Skeletal muscle tissue (tissue), 4 donors: ENCODE measurements around the gene GRIK1. TPM values are rescaled to one million over a fixed set of nuclear protein-coding genes. Genes with fewer than 3 reads are reported as not detected.

Experiments
- H3K27ac ChIP-seq: one replicate; pipeline ENCODE4 v1.7.0; 2013; ENCODE audit warnings: mild to moderate bottlenecking, low read depth, low read length, inconsistent platforms
- H3K27me3 ChIP-seq, 3 donors: one replicate each; pipeline ENCODE4 v1.7.0; 2013; ENCODE audit warnings: low read length in 3 of 3; ENCODE audit not compliant: control insufficient read depth in 3 of 3, insufficient read depth in 3 of 3
- H3K36me3 ChIP-seq, 3 donors: one replicate each; pipeline ENCODE4 v1.7.0; 2013; ENCODE audit warnings: low read length in 3 of 3; ENCODE audit not compliant: control insufficient read depth in 3 of 3, insufficient read depth in 3 of 3
- H3K4me1 ChIP-seq, 3 donors: one replicate each; pipeline ENCODE4 v1.7.0; 2013; ENCODE audit warnings: low read length in 3 of 3, mild to moderate bottlenecking in 3 of 3; ENCODE audit not compliant: control insufficient read depth in 3 of 3, insufficient read depth in 3 of 3
- H3K4me3 ChIP-seq, 3 donors: one replicate each; pipeline ENCODE4 v1.7.0; 2013; ENCODE audit warnings: low read length in 3 of 3
- H3K9ac ChIP-seq, 3 donors: one replicate each; pipeline ENCODE4 v1.7.0; 2013; ENCODE audit warnings: low read length in 3 of 3, mild to moderate bottlenecking in 3 of 3, moderate library complexity in 2 of 3, low read depth in 1 of 3
- H3K9me3 ChIP-seq, 3 donors: one replicate each; pipeline ENCODE4 v1.7.0; 2013; ENCODE audit warnings: low read length in 3 of 3; ENCODE audit not compliant: control insufficient read depth in 3 of 3
- total RNA-seq: library from RNA; depleted of rRNA; stranded (reverse); fragments of >200 nt; gene quantifications from one replicate; pipeline ENCODE4 v1.2.3, GENCODE V29; 2014
- donor health status: Osteomylitis.

The GRIK1 gene
- total RNA-seq, 1 donor from 2014 or later = 1.0 TPM

DNA sequence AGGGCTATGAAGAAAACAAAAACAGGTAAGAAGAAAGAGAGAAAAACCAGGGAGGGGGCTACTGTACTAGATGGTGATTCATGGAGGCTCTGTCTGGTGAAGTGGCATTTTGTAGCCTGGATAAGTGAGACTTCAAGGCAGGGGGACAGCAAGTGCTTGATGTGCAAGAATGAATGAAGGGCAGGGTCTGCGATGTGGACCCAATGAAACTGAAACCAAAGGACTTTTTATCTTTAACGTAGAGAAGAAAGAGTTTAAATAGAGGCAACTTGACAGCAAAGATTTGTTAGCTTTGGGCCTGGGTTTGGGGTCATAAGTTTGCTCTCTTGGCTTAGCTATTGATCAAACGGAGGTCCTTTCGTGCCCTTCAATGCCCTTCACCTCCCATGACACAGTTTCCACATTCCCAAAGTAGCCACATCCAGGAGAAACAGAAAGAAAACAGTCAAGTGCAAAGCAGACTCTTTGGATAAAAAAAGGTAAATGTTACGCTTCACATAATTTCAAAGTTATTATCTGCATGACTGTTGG is 291.0 kb downstream of the GRIK1 start:
- Histone ChIP-seq H3K9me3 (no peaks in the 10 kb centered on the region), H3K27ac (no peak overlapping the region), H3K36me3 (no peaks in the 10 kb centered on the region), H3K27me3 (no peaks in the 10 kb centered on the region), H3K4me3 (no peak overlapping the region), H3K9ac (no peak overlapping the region), H3K4me1 (no peaks in the 10 kb centered on the region)

DNA sequence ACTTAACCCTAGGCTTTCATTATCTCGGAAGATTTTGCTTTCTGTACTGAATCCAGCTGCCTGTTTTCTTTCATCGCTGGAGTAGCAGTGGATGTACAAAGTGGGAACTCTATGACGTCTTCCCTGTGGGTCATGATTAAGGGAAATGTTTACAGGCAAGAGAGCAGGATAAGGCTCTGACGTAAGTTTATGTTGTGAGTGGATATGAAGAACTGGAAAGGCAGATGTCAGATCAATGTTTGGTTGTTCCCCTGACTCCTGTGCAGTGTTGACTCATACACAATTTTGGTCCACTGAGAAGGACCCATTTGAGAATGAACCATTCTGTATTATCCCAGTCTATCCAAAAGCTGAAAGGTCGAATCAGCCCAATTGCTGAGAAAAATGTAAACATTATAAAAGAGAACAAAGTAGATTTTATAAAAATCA is 292.4 kb downstream of the GRIK1 start:
- no peak overlapping the region for H3K27ac ChIP-seq
- no peaks in the 10 kb centered on the region for H3K27me3 ChIP-seq
- no peaks in the 10 kb centered on the region for H3K36me3 ChIP-seq
- no peak overlapping the region for H3K9ac ChIP-seq
- no peaks in the 10 kb centered on the region for H3K9me3 ChIP-seq
- no peak overlapping the region for H3K4me3 ChIP-seq
- H3K4me1 ChIP-seq = no peaks in the 10 kb centered on the region

DNA sequence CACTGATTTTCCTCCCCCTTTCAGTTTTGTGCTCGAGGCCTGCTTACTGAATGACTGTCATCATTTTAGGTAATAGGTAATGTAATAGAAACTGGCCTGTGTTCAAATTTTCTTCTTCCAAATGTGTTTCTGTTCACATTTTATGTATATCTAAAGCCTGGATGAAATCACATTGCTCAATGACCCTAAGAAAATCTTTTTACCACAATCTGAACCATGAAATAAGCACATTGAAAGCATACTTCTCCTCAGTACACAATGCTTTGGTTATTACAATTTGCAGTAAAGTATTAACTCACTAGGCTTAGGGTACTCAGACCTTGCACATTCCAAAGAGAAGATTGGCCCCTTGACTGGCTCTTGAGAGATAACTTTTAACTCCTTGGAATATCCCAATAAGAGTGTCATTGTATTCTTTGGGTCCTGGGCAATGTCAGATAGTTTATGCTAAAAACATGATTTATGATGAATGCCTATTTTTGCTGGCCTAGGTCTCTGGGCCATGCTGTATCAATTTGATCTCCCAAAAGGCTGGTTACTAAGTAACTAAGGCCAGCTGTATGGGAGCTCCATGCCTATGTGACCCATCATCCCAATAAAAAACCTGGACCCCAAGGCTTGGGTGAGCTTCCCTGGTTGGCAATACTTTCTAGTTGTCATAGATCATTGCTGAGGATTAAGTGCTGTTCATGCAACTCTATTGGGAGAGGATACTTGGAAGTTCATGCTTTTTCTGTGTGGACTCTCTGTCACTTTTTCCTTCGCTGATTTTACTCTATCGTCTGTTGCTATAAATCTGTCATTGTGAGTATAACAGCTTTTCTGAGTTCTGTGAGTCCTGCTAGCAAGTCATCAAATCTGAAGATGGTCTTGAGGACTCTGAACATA is 293.9 kb downstream of the GRIK1 start:
- H3K9me3 ChIP-seq = no peaks in the 10 kb centered on the region
- H3K36me3 ChIP-seq = no peaks in the 10 kb centered on the region
- H3K27me3 ChIP-seq = no peaks in the 10 kb centered on the region
- no peaks in the 10 kb centered on the region for H3K4me1 ChIP-seq
- no peak overlapping the region for H3K4me3 ChIP-seq
- no peak overlapping the region for H3K9ac ChIP-seq
- H3K27ac ChIP-seq = no peak overlapping the region

DNA sequence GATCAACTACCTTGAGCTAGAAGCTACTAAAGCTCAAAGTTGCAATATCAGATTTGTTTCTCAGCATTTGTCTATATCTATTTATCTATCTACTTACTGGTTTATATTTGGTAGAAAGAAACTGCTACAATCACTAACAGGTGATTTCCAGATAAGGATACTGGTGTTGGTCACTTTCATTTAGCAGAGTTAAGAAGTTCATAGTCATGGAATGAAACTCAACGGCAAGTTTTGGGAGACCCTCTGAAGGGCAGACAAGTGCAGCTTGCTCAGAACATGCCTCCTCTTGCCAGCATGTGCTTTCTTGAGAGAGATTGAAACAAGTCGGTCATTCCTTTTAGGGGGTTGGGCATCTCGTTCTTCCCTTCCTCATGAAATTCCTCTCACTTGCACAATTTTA is 296.5 kb downstream of the GRIK1 start:
- Histone ChIP-seq H3K4me1 (no peaks in the 10 kb centered on the region), H3K36me3 (no peaks in the 10 kb centered on the region), H3K27me3 (no peaks in the 10 kb centered on the region), H3K4me3 (no peak overlapping the region), H3K9ac (no peak overlapping the region), H3K9me3 (no peaks in the 10 kb centered on the region), H3K27ac (no peak overlapping the region)

DNA sequence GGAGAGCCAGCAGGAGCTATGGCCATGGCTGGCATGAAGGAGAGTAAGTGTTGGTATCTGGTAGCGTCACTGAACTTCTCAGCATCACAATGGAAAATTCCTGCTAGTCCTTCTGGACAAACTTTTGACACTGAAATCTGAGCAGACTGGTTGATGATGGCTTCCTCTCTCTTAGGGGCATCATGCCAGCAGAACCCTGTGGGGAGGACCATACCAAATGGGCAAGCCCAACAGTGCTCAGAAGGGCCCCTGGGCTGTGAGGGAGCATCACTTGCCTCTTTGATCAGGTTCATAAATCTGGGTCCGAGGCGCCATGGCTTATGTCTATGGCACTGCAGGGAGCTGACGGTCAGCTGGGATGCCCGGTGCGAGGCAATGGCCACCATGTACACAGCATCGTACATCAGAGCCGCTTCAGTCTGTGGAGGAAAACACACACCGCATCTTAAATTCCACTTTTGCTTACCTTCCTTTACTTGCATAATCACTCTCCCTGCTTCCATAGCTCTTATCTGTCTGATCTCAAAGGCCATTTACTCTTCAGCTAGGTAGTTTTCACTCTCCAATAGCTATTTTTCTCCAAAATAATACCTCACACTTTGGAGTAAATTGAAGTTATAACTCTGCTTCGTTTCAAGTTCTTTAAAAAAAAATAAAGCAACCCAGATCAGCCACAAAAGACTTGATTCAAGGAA is 297.1 kb downstream of the GRIK1 start:
- no peaks in the 10 kb centered on the region for H3K4me1 ChIP-seq
- H3K9me3 ChIP-seq = no peaks in the 10 kb centered on the region
- H3K4me3 ChIP-seq = no peak overlapping the region
- H3K9ac ChIP-seq = no peak overlapping the region
- H3K27ac ChIP-seq = no peak overlapping the region
- H3K27me3 ChIP-seq = no peaks in the 10 kb centered on the region
- H3K36me3 ChIP-seq = no peaks in the 10 kb centered on the region

DNA sequence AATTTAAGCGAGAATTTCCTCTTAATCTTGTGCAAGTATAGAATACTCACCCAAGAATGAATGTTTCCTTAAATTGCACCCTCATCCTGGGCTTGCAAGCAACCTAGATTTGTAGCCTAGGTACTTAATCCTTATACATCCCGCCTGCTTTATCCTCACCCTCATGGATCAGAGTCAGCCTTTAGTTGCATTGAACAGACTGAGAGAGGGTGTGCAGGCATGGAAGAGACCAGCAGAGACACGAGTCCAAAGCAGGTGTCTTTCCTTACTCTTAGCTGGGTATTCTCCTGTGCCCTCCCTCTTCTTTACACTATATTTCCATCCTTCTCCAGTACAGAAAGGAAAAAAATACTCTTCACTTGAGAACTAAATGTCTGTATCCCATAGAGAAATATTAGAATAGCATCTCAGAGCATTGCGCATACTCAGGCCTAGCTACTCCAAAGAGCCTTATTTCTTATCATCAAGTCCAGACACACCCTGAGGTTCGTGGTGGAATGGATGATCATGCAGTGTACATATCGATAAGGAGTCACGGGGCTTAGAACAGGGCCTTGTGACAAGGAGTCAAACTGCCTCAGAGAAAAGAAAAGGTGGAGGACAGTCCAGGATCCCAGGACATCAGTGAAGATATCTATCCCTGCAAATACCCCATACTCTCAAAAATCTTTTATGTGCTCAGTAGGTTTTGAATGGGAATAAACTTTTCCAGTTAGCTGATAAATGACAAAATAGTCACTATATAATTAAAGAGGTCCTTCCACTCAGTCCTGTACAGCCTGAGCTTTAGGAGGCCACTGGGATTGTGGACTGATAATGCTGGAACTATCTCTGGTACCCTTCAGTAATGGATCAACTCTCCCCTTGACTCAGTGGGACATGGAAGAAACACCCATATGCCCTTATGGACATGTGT is 297.9 kb downstream of the GRIK1 start:
- H3K4me3 ChIP-seq = no peak overlapping the region
- no peak overlapping the region for H3K27ac ChIP-seq
- no peaks in the 10 kb centered on the region for H3K36me3 ChIP-seq
- no peaks in the 10 kb centered on the region for H3K27me3 ChIP-seq
- H3K9me3 ChIP-seq = no peaks in the 10 kb centered on the region
- H3K9ac ChIP-seq = no peak overlapping the region
- H3K4me1 ChIP-seq = no peaks in the 10 kb centered on the region

DNA sequence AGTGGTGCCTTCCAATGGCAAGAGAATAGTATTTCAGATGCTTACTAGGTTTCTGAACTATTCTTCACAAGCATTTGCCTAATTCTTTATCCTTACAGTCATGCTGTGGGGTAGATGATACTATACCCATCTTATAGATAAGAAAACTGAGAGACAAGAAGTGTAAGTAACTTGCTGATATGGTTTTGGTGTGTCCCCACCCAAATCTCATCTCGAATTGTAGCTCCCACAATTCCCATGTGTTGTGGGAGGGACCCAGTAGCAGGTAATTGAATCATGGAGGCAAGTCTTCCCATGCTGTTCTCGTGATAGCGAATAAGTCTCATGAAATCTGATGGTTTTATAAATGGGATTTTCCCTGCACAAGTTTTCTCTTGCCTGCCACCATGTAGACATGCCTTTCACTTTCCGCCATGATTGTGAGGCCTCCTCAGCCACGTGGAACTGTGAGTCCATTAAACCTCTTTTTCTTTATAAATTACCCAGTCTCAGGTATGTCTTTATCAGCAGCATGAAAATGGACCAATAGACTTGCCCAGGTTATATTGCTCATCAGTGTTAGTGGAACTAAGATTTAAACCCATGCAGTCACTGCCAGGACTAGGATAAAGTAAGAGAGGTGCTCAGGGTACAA is 298.7 kb downstream of the GRIK1 start:
- Histone ChIP-seq H3K4me3 (no peak overlapping the region), H3K9me3 (no peaks in the 10 kb centered on the region), H3K36me3 (no peaks in the 10 kb centered on the region), H3K4me1 (no peaks in the 10 kb centered on the region), H3K9ac (no peak overlapping the region), H3K27me3 (no peaks in the 10 kb centered on the region), H3K27ac (no peak overlapping the region)

DNA sequence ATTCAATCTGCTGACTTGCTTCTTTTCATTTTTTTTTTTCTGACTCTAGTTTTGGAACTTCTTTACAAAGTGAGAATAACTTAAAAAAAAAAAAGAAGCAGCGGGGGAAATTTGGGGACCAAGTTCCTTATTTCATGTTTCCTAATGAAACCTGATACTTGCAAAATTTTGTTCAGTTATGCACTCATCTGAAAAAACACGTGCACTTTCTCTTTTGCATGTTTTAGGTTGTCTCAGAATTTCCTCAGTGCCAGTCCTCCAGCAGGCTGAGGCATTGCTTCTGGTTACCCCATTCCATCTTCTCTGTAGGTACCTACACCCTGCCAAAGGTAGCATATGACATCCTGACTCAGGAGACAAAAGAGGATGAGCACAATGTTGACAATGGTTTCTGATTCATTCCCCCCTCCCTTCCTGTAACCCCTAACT is 299.7 kb downstream of the GRIK1 start:
- no peak overlapping the region for H3K27ac ChIP-seq

DNA sequence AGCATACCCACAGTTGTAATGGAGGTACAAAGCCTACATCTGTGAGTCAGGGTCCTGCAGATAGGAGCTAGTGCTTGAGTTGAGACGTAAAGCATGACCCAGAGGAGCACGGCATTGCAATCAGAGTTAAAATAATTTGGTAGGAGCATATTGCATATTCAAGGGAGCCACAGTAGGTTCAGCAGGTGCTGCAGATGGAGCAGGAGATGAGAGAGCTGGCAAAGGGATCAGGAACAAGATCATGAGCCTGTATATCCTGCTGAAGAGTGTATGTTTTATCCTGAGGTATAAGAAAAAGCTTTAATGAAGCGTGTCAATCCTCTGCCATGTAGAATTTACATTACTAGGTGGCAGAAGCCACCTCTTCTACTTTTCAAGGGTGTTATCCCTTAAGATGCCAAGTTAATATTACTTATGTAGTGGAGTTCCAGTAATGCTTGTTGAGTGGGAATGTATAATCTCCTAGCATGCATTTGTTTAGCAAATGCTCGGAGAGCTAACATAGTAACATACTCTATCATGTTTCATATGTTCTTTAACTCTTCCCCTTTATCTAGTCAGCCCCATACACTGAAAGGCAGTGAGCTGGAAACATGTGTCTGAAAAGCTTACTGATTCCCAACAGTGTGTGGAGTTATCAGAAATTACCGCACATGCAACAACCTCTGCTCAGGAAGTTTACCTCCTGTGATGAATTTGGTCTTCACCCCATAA is 300.3 kb downstream of the GRIK1 start:
- Histone ChIP-seq H3K27ac (no peak overlapping the region), H3K9me3 (no peaks in the 10 kb centered on the region), H3K4me3 (no peak overlapping the region), H3K27me3 (no peaks in the 10 kb centered on the region), H3K36me3 (no peaks in the 10 kb centered on the region), H3K4me1 (no peaks in the 10 kb centered on the region), H3K9ac (no peak overlapping the region)

More for the DNA sequence above, 299.7 kb downstream of the GRIK1 start:
- H3K36me3 ChIP-seq = no peaks in the 10 kb centered on the region
- H3K4me1 ChIP-seq = no peaks in the 10 kb centered on the region
- H3K9ac ChIP-seq = no peak overlapping the region
- no peaks in the 10 kb centered on the region for H3K9me3 ChIP-seq
- H3K4me3 ChIP-seq = no peak overlapping the region
- H3K27me3 ChIP-seq = no peaks in the 10 kb centered on the region
